HAP-1 (cell line): ENCODE measurements around the gene ZFPM1.

Source experiments
- DNase-seq, 2 experiments: peaks; one replicate each; pipeline ENCODE4 v3.0.0-alpha.2; 2016 to 2020; ENCODE audit warnings: low spot score in 2 of 2
- H3K27me3 ChIP-seq: fragments of 250-450 bp; sonication (Bioruptor Pico); 2 replicates; pipeline ENCODE4 v1.5.1; 2020; ENCODE audit warnings: low read depth, mild to moderate bottlenecking, moderate library complexity
- H3K36me3 ChIP-seq: fragments of 250-450 bp; sonication (Bioruptor Pico); replicated peaks from 2 replicates; pipeline ENCODE4 v1.5.1; 2020; ENCODE audit warnings: mild to moderate bottlenecking
- H3K4me1 ChIP-seq: fragments of 250-450 bp; sonication (Bioruptor Pico); 2 replicates; pipeline ENCODE4 v1.5.1; 2020; ENCODE audit warnings: mild to moderate bottlenecking
- H3K4me3 ChIP-seq: fragments of 250-450 bp; sonication (Bioruptor Pico); 2 replicates; pipeline ENCODE4 v1.5.1; 2020; ENCODE audit warnings: mild to moderate bottlenecking, moderate library complexity
- H3K9me3 ChIP-seq: fragments of 250-450 bp; sonication (Bioruptor Pico); 2 replicates; pipeline ENCODE4 v1.5.1; 2020; ENCODE audit warnings: mild to moderate bottlenecking, moderate library complexity
- in situ Hi-C: fragments of 300-500 bp; cut with MboI; formaldehyde crosslinking; loops from 3 replicates; pipeline ENCODE4 v1.14.3; 2020; ENCODE audit warnings: low sequenced_read_pairs, inconsistent platforms, mixed read lengths

Gene ZFPM1

GRCh38 chr16:88413231-88413630, 39.8 kb upstream of the ZFPM1 start:
- DNase-seq: no peak
- in situ Hi-C loops: no loop called here
- H3K36me3 ChIP-seq: no peaks in the 10 kb centered on the region

GRCh38 chr16:88413631-88414030, 39.4 kb upstream of the ZFPM1 start:
- Histone ChIP-seq H3K9me3 (no peaks in the 10 kb centered on the region), H3K4me3 (no peak overlapping the region), H3K4me1 (no peaks in the 10 kb centered on the region), H3K27me3 (no peaks in the 10 kb centered on the region), H3K36me3 (no peaks in the 10 kb centered on the region)
- in situ Hi-C loops: no loop called here
- no peak for DNase-seq

More at GRCh38 chr16:88413231-88413630, 39.8 kb upstream of the ZFPM1 start:
- H3K27me3 ChIP-seq: no peaks in the 10 kb centered on the region
- no peaks in the 10 kb centered on the region for H3K9me3 ChIP-seq
- no peaks in the 10 kb centered on the region for H3K4me1 ChIP-seq
- H3K4me3 ChIP-seq: no peak overlapping the region

DNA sequence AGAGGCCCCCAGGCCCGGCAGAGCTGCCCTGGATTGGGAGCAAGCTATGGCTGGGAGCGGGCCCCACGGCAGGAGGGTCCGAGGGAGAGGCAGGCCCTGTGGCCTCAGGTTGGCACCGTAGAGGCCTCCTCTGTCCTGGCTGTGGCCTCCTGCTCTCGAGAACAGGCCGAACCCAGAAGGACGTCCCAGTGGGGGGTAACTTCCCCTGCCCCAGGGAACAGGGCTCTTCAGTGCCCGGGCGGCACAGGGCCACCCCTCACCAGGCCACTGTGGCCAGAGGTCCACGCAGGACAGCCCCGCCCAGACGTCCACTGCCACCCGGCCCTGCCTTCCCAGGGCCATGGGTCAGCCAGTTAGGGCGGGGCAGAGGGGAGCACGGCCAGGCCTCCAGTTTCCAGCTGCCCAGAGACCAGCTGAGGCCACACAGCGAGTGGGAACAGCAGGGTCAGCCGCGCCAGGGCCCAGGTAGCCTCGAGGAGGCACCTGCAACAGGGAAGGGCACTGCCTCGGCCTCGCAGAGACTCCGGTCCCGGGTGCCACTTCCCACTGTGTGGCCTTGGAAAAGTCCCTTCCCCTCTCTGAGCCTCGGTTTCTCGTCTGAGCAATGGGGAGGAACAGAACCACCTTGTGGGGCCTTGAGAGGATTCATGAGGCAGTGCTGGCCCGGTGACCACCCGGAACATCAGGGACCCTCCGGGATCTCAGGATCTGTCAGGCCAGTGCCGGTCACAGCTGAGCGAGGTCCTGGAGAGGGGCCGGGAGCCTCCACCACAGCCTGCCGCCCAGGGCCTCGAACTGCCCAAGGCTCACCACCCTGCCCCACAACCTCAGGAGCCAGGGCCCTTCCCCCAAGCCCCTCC, 38.3 kb upstream of the ZFPM1 start:
- no peaks in the 10 kb centered on the region for H3K9me3 ChIP-seq
- no peaks in the 10 kb centered on the region for H3K27me3 ChIP-seq
- no peak for DNase-seq
- no peaks in the 10 kb centered on the region for H3K4me1 ChIP-seq
- no peak overlapping the region for H3K4me3 ChIP-seq
- in situ Hi-C loops: no loop called here
- H3K36me3 ChIP-seq: no peaks in the 10 kb centered on the region

DNA sequence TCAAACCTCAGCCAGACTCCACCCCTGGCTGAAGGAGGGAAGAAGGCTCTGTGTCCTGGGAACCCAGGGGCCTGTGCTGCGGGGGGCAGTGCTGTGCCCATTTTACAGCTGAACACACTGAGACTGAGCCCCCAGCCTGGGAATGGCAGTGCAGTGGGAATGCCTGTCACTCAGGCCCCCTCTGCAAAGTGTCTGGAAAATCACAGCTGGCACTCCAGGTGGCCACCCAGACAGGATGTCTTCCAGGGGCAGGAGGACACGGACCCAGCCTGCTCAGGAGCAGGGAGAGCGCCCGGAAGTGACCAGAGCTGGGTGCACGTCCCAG, 37.7 kb upstream of the ZFPM1 start:
- no peak overlapping the region for H3K4me3 ChIP-seq
- no peaks in the 10 kb centered on the region for H3K9me3 ChIP-seq
- no peak for DNase-seq
- in situ Hi-C loops: no loop called here
- no peaks in the 10 kb centered on the region for H3K4me1 ChIP-seq
- H3K36me3 ChIP-seq: no peaks in the 10 kb centered on the region
- H3K27me3 ChIP-seq: no peaks in the 10 kb centered on the region

DNA sequence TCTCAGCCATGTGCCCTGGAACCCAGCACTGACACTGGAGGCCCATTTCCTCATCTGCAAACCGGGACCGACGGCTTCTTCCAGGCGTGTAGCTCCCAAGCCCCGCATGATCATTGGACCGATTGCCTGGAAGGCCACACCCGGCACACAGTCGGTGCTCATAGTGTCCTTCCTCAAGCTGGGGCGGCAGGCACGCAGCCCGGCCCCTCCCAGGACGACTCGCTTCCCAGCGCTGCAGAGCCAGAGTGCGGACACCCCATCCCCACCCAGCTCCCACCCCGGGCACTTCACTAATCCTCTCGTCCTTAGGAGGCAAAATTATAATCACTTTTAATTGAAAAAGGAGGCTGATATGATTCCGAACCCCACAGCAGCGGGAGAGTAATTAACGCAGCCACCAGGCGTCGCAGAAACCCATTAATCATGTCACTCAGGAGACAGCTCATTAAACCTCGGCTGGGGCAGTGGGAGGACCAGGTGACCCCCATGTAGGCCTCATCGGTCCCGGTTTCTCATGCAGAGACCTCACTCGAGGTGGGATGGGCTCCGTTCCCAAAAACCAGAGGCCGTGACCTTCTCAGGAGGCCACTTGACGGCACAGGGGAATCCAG, 37.3 kb upstream of the ZFPM1 start:
- Histone ChIP-seq H3K27me3 (no peaks in the 10 kb centered on the region), H3K4me3 (no peak overlapping the region), H3K4me1 (no peaks in the 10 kb centered on the region), H3K36me3 (no peaks in the 10 kb centered on the region), H3K9me3 (no peaks in the 10 kb centered on the region)
- no peak for DNase-seq
- in situ Hi-C loops: no loop called here

- H3K36me3 ChIP-seq: no peaks in the 10 kb centered on the region
- no peaks in the 10 kb centered on the region for H3K27me3 ChIP-seq
- no peaks in the 10 kb centered on the region for H3K4me1 ChIP-seq
- in situ Hi-C loops: no loop called here
- no peak for DNase-seq
- H3K9me3 ChIP-seq: no peaks in the 10 kb centered on the region
- H3K4me3 ChIP-seq: no peak overlapping the region
Observed at GRCh38 chr16:88416686-88417085, 36.4 kb upstream of the ZFPM1 start.

DNA sequence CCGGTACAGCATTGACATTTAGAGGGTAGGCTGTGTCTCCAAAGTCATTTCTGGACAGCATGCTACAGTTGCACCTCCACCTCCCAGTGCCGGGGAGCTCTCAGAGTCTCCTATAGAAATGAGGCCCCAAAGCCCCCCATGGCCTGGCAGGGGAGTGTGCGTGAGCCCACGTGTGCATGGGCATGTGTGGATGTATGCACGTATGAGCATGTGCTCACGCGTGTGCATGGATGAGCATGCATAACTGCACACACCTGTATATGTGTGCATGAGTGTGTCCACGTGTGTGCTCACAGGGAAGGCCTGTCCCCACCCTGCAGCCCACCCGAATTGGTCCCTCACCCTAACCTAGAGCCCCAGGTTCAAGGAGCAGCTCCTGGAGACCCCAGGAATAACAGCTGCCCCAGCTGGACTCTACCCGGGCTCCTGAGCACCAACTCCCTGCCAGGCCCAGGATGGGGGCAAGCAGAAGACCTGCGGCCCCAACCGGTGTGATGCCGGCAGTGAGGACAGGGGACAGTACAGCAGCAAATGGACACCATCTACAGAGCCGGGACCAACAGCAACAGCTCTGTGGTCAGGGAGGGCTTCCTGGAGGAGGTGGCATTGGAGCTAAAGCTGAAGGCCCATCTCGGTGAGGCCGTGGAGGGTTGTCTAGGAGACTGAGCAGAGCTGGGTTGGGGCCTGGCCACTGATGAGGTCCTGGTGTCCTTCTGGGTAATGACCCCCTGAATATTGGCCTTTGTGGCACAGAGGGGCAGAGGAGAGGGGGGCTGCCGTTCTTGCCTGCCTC, 35.2 kb upstream of the ZFPM1 start:
- Histone ChIP-seq H3K4me3 (no peak overlapping the region), H3K27me3 (no peaks in the 10 kb centered on the region), H3K4me1 (no peaks in the 10 kb centered on the region), H3K36me3 (no peaks in the 10 kb centered on the region), H3K9me3 (no peaks in the 10 kb centered on the region)
- no peak for DNase-seq
- in situ Hi-C loops: no loop called here

DNA sequence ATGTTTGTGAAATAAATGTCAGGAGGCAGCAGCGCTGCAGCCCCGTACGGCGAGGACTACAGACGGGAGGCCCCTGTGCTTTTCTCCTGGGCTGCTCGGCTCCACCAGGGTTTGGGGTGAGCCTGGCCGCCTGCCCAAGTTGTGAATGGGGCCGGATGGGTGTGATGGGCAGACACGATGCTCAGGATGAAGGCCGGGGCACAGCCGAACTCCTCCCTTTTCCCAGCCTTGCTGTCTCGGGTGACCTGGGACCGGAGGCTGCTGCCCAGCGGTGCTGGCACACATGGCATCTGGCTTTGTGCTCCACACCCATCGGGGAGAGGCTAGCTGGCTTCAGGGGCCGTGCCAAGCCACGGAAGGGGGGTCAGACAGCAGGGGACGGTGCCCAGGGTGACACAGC, 34.2 kb upstream of the ZFPM1 start:
- in situ Hi-C loops: no loop called here
- Histone ChIP-seq H3K27me3 (no peaks in the 10 kb centered on the region), H3K9me3 (no peaks in the 10 kb centered on the region), H3K36me3 (no peaks in the 10 kb centered on the region), H3K4me3 (no peak overlapping the region), H3K4me1 (no peaks in the 10 kb centered on the region)
- no peak for DNase-seq

GRCh38 chr16:88419790-88420189, 33.3 kb upstream of the ZFPM1 start:
- no peaks in the 10 kb centered on the region for H3K27me3 ChIP-seq
- DNase-seq: no peak
- no peaks in the 10 kb centered on the region for H3K4me1 ChIP-seq
- no peak overlapping the region for H3K4me3 ChIP-seq
- H3K9me3 ChIP-seq: no peaks in the 10 kb centered on the region
- in situ Hi-C loops: no loop called here
- H3K36me3 ChIP-seq: no peaks in the 10 kb centered on the region

GRCh38 chr16:88420496-88420895, 32.6 kb upstream of the ZFPM1 start:
- Histone ChIP-seq H3K27me3 (no peaks in the 10 kb centered on the region), H3K4me1 (no peaks in the 10 kb centered on the region), H3K4me3 (no peak overlapping the region), H3K9me3 (no peaks in the 10 kb centered on the region), H3K36me3 (no peaks in the 10 kb centered on the region)
- no peak for DNase-seq
- in situ Hi-C loops: no loop called here

GRCh38 chr16:88421301-88421700, 31.8 kb upstream of the ZFPM1 start:
- H3K4me3 ChIP-seq: no peak overlapping the region
- H3K9me3 ChIP-seq: no peaks in the 10 kb centered on the region
- DNase-seq: no peak
- in situ Hi-C loops: no loop called here
- H3K4me1 ChIP-seq: no peaks in the 10 kb centered on the region
- H3K36me3 ChIP-seq: no peaks in the 10 kb centered on the region
- no peaks in the 10 kb centered on the region for H3K27me3 ChIP-seq

- no peaks in the 10 kb centered on the region for H3K9me3 ChIP-seq
- H3K27me3 ChIP-seq: no peaks in the 10 kb centered on the region
- DNase-seq: no peak
- no peak overlapping the region for H3K4me3 ChIP-seq
- no peaks in the 10 kb centered on the region for H3K4me1 ChIP-seq
- H3K36me3 ChIP-seq: no peaks in the 10 kb centered on the region
- in situ Hi-C loops: no loop called here
Observed at GRCh38 chr16:88421871-88422433, 31.1 kb upstream of the ZFPM1 start.

- Histone ChIP-seq H3K9me3 (no peaks in the 10 kb centered on the region), H3K27me3 (no peaks in the 10 kb centered on the region), H3K36me3 (no peaks in the 10 kb centered on the region), H3K4me1 (no peaks in the 10 kb centered on the region), H3K4me3 (no peak overlapping the region)
- no peak for DNase-seq
- in situ Hi-C loops: no loop called here
Observed at GRCh38 chr16:88422733-88423447, 30.2 kb upstream of the ZFPM1 start.
